ENCODE data around the gene PKN1. TPM values are rescaled to one million over a fixed set of nuclear protein-coding genes. Genes with fewer than 3 reads are reported as not detected.
"Not testable (repeated sequence)": the region's sequence is repeated elsewhere in the genome, so short reads cannot be mapped to it uniquely, and the experiment has no call there.

The PKN1 gene
- 100 to 1,000 TPM; 135 to 173 TPM for total RNA-seq
- long read RNA-seq, donor 1, transcript PKN1-201 (22 exons, 3,069 nt) = major isoform, 73 of 106 reads
- long read RNA-seq, donor 1, partial matches to known transcripts = 24 of 106 reads
- long read RNA-seq, donor 1, other reads (novel, unspliced or antisense) = 8 of 106 reads
- long read RNA-seq, donor 2, transcript PKN1-201 (22 exons, 3,069 nt) = major isoform, 6 of 152 reads
- long read RNA-seq, donor 2, partial matches to known transcripts = 136 of 152 reads
- long read RNA-seq, donor 2, other reads (novel, unspliced or antisense) = 9 of 152 reads

GRCh38 chr19:14432791-14433553, at the start of gene PKN1:
TSS of gene PKN1 (plus strand) at chr19:14433306. CDS start at chr19:14433522, 216 bp downstream.
- intact Hi-C loops (cut with DNase I) = no loop called here

GRCh38 chr19:14383661-14384555, 49.2 kb upstream of the PKN1 start:
- intact Hi-C loops (cut with DNase I) = no loop called here
- no peak for DNase-seq (ENCODE audit: low spot score)

More at GRCh38 chr19:14432791-14433553, at the start of gene PKN1:
- peak; percentile 83 for DNase-seq (ENCODE audit: low spot score)

GRCh38 chr19:14385492-14385891, 47.6 kb upstream of the PKN1 start:
- intact Hi-C loops (cut with DNase I) = loop anchor here in 1 of 2 donors (1.0 kb wide), 1 partner anchor 38 kb away; no protein-coding TSS in a partner anchor
- DNase-seq (ENCODE audit: low spot score) = no peak

- DNase-seq (ENCODE audit: low spot score) = no peak
- intact Hi-C loops (cut with DNase I) = no loop called here
Measured at GRCh38 chr19:14390548-14390947, 42.6 kb upstream of the PKN1 start.

- no peak for DNase-seq (ENCODE audit: low spot score)
- intact Hi-C loops (cut with DNase I) = no loop called here
Measured at GRCh38 chr19:14391156-14391821, 41.8 kb upstream of the PKN1 start.

- intact Hi-C loops (cut with DNase I) = no loop called here
Measured at GRCh38 chr19:14393329-14393728, 39.8 kb upstream of the PKN1 start.

GRCh38 chr19:14394167-14394566, 38.9 kb upstream of the PKN1 start:
- intact Hi-C loops (cut with DNase I) = no loop called here
- no peak for DNase-seq (ENCODE audit: low spot score)

More at GRCh38 chr19:14393329-14393728, 39.8 kb upstream of the PKN1 start:
- DNase-seq (ENCODE audit: low spot score) = no peak

GRCh38 chr19:14395262-14395661, 37.8 kb upstream of the PKN1 start:
- no peak for DNase-seq (ENCODE audit: low spot score)
- intact Hi-C loops (cut with DNase I) = loop anchor here in 1 of 2 donors (1.0 kb wide), 1 partner anchor 32 kb away; no protein-coding TSS in a partner anchor

- intact Hi-C loops (cut with DNase I) = loop anchor here in 1 of 2 donors (1.0 kb wide), 1 partner anchor 31 kb away; no protein-coding TSS in a partner anchor
- no peak for DNase-seq (ENCODE audit: low spot score)
Measured at GRCh38 chr19:14395710-14396336, 37.3 kb upstream of the PKN1 start.

- DNase-seq (ENCODE audit: low spot score); intact Hi-C loops (cut with DNase I): not testable (repeated sequence)
Measured at GRCh38 chr19:14396730-14397129, 36.4 kb upstream of the PKN1 start.

- DNase-seq (ENCODE audit: low spot score); intact Hi-C loops (cut with DNase I): not testable (repeated sequence)
Measured at GRCh38 chr19:14397168-14397567, 35.9 kb upstream of the PKN1 start.

- intact Hi-C loops (cut with DNase I) = no loop called here
Measured at GRCh38 chr19:14400951-14401431, 32.1 kb upstream of the PKN1 start.

GRCh38 chr19:14401468-14402195, 31.5 kb upstream of the PKN1 start:
- DNase-seq (ENCODE audit: low spot score) = no peak
- intact Hi-C loops (cut with DNase I) = no loop called here

More at GRCh38 chr19:14400951-14401431, 32.1 kb upstream of the PKN1 start:
- DNase-seq (ENCODE audit: low spot score) = no peak

- intact Hi-C loops (cut with DNase I) = no loop called here
- DNase-seq (ENCODE audit: low spot score) = peak; percentile 96
Measured at GRCh38 chr19:14402332-14403144, 30.6 kb upstream of the PKN1 start.

GRCh38 chr19:14403145-14403930, 29.8 kb upstream of the PKN1 start:
- DNase-seq (ENCODE audit: low spot score); intact Hi-C loops (cut with DNase I): not testable (repeated sequence)

- DNase-seq (ENCODE audit: low spot score) = no peak
- intact Hi-C loops (cut with DNase I) = no loop called here
Measured at GRCh38 chr19:14404312-14404711, 28.8 kb upstream of the PKN1 start.
